GM19025 (cell line): ENCODE measurements around the gene DDHD1.
"Not testable (repeated sequence)": the region's sequence is repeated elsewhere in the genome, so short reads cannot be mapped to it uniquely, and the experiment has no call there.

ENCODE experiments used
- ATAC-seq: cut with Tn5 transposase; IDR thresholded peaks from one replicate; pipeline ENCODE4 v1.9.1; 2021; ENCODE audit warnings: mild to moderate bottlenecking, low read depth, moderate library complexity; ENCODE audit not compliant: unreplicated experiment

The DDHD1 gene

GRCh38 chr14:53152887-53153701, at the start of gene DDHD1:
Gene DDHD1 (minus strand): TSS chr14:53153323. CDS start chr14:53153098, 225 bp downstream.
- ATAC-seq = peak; percentile 69

DNA sequence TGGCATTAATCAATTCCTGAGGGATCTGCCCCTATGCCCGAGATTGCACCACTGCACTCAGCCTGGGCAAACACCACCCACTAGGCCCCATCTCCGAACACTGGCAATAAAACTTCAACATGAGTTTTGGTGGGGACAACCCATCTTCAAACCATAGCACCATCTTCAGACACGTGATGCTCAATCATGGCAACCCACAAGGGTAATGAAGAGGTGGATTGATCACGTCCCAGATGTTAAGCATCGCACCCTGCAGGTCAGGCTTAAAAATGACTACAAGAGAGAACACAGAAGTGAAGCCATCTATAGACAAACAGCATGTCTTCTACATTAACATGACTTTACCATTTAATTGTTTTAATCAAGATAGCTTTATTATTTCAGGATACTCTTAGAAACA, 42.8 kb upstream of the DDHD1 start:
- no peak for ATAC-seq

DNA sequence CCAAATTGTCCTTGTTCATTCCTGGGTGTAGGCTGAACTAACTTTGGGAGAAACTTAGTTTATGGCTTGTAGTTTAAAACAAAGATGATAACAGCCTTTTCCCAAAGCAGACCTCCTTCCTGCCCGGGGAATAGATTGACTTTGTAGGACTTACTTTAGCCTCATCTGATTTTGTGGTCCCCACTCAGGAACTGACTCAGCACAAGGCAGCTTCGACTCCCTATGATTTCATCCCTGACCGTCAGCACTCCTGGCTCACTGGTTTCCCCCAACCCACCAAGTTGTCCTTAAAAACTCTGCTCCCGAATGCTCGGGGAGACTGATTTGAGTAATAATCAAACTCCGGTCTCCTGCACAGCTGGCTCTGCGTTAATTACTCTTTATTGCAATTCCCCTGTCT, 40.1 kb upstream of the DDHD1 start:
- ATAC-seq = no peak

DNA sequence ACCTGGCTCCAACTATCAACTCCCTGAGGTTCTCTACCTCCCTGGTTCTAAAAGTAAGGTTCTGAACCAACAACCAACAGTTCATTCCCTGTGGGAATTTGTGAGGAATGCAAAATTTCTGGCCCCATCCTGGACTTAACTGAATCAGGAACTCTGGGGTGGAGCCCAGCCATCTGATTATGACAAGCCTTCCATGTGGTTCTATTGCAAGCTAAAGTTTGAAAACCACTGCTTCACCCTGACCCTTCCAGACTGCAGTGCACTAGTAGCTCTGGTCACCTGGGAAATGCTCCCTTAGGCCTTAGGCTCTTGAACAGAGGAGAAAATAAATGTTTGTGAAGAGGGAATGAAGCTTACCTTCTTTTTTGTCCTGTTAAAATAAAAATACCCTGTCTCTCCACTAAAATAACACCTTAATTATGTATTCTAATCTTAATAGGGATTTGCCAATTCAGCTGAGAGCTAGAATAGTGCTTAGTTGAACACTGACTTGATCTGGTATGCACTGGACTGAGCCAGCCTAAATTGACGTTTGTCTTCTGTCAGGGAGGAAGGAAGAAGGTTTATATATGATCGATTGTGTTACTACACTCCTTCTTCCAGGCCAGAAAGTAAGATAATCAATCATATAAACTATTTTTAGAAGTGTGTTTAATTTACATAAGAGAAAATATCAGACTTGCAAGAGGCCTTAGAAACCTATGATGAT, 39.1 kb upstream of the DDHD1 start:
- ATAC-seq = no peak

GRCh38 chr14:53190938-53191337, 37.8 kb upstream of the DDHD1 start:
- no peak for ATAC-seq

- ATAC-seq = no peak
These were observed 34.9 kb upstream of the DDHD1 start for GRCh38 chr14:53187921-53188463.

GRCh38 chr14:53186532-53186931, 33.4 kb upstream of the DDHD1 start:
- ATAC-seq = no peak

DNA sequence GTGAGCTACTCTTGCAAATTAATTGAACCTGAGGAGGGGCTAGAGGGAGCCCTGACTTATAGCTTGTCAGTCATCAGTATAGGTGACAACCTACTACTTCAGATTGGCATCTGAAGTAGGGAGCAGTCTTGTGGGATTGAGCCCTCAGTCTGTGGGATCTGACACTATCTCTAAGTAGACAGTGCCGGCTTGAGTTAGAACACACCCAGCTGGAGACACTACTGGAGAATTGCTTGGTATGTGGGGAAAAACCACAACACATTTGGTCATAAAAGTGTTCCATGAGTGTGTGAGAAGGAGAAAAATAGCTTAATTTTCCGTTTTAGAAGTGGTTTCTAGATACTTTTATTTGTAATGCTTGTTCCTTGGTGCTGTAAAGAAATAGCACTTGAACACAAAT, 30.5 kb upstream of the DDHD1 start:
- no peak for ATAC-seq

DNA sequence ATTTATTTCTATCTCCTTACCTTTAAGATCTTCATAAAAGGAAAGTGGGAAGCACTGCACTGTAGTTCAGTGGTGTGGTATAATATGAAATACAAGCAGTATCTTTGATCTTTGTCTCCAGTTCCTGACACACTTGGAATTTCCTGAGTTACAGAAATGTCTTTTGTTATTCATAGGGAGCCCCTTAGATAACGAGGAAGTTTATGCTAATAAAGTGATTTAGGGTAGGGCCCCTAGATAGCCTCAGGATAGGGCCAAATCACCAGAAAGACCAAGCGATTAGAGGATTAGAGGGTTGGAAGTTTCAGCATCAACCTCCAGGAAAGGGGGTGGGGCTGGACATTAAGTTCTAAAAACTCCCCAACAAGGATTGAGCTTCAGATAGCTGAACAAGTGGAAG, 29.9 kb upstream of the DDHD1 start:
- ATAC-seq = no peak

GRCh38 chr14:53181463-53182081, 28.4 kb upstream of the DDHD1 start:
- not testable (repeated sequence) for ATAC-seq

DNA sequence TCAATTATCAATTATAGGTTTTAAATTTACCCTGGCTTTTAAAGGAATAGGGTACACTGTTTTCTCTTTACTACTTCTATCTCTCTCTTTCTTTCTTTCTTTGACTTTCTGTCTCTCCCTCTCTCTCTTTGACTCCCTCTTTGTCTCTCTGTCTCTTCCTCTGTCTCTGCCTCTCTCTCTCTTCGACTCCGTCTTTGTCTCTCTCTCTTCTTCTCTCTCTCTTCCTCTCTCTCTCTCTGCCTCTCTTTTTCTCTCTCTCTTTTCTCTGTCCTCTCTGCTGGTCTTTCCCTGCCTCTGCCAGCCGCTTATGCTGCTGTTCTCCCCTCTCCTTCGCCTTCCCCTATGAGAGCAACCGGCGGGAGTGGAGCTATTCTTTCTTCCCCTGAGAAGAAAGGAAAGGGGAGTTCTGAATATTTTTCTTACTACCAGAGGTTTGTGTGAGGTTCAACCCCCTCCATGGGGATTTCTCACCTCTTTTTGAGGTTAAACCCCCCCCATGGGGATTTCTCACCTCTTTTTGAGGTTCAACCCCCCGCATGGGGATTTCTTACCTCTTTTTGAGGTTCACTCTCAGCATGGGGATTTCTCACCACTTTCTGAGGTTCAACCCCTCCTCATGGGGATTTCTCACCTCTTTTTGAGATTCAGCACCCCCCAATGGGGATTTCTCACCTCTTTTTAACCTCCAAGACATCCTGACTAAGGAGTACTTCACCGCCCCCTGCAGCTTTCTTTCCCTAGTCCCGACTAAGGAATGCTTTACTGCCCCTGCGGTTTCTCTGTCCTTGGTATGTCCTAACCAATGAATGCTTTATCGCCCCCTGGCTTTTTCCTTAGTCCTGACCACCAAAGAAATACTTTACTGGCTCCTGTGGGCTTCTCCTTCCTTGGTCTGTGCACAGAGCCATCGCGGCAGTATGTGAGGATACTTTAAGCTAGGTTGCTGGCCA, 27.4 kb upstream of the DDHD1 start:
- ATAC-seq = peak; percentile 55

GRCh38 chr14:53179486-53180005, 26.4 kb upstream of the DDHD1 start:
- ATAC-seq = not testable (repeated sequence)

DNA sequence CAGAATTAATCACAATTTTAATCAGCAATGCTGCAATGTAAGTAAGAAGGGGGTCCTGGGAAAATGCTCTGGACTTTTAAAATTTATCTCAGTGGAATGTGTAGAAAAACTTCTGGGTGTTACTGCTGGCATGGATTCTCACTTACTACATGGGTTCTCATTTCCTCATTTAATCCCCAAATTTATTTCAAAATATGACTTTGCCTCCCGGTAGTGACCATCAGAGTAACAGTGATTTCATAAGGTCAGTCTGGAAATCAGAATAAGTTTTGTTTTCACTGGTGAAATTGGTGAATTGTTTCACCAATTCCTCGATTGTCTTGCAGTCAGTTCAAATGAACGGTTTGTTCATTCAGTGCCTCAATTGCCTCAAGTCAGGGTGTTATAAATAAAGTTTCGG, 22.3 kb upstream of the DDHD1 start:
- no peak for ATAC-seq

- ATAC-seq = no peak
These were observed 21.8 kb upstream of the DDHD1 start for GRCh38 chr14:53174918-53175317.

DNA sequence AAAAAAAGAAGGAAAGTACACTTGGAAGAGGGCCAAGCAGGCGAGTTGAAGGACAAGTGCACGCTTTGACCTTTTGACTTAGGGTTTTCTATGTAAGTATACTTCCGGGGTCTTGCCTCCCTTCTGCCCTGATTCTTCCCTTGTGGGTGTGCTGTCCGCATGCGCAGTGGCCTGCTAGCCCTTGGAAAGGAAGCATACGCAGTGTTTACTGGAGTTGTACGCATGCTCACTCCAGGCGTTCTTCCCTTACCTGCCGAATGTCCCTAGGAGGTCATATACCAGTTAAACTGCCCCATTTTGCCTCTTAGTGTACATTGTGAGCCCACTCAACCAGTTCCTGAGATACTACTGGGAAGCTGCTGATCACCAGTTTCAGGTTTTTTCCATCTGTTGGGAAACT, 15.7 kb upstream of the DDHD1 start:
- no peak for ATAC-seq

DNA sequence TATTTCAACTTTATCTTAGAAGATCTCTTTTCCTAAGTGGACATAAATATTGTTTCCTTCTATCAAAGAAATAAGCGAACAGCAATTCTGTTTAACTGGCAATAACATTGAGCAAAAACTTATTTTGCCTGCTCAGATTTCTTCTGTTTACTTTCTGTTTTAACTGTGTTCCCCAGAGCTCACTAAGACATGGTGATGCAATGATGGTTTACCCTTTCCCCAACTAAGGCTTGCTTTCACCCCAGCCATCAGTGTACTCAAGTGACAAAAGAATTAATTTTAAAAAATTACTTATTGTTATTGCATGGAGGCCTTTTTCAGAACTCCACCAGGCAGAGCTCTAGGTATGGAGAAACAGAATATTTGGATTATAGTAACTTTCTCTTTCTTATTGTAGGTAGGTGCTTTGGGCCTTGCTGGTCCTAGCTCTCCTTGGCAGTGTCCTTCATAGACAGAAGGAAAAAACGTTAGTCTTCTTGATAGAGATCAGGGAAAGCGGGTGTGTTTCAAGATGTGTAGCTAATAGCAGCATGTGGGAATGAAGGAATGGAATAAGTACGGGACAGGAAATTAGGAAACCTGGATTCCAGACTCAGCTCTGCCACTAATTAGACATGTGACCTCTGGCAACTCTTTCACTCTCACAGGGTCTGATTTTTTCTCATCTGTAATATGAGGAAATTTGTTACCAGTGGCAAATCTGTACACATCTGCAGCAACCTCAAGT, 14.6 kb upstream of the DDHD1 start:
- ATAC-seq = no peak

DNA sequence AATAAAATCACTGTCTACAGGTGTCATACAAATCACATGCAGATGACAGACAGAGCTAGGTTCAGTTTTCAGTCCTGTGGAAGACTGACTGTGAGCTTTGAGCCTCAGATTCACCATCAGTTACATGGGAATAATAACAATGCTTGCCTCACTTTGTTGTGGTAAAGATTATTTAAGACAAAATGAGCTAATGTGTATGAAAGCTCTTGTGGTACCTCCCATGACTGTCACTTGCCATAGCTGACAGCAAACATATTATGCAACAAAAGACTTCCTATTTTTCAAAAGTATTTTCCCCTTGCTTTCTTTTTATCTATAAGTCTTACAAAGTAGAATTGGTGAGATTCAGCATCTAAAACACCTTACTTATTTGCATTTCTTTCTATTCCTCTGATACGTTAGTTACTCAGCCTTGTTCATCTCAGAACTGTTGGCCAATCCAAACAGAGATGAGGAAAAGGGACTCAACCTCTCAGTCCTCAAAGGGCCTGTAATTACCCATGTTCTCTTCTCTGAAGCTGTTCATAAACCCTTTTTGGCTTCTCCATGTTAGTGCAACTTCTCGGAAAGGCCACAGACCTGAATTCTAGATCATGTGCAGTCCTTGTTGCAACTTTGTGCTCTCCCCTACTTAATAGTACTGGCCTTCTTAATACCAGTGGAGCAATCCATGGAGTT, 8.8 kb upstream of the DDHD1 start:
- no peak for ATAC-seq

- ATAC-seq = no peak
These were observed 3.1 kb upstream of the DDHD1 start for GRCh38 chr14:53156238-53156637.

GRCh38 chr14:53153702-53154112, 584 bp upstream of the DDHD1 start:
- ATAC-seq = no peak
